GM19395 (cell line): ENCODE data around the gene FTO.
A peak's percentile ranks its signal among the peaks of the same experiment; 100 is the strongest.
"Not testable (repeated sequence)": the region's sequence is repeated elsewhere in the genome, so short reads cannot be mapped to it uniquely, and the experiment has no call there.

Source experiments
- ATAC-seq: cut with Tn5 transposase; IDR thresholded peaks from one replicate; pipeline ENCODE4 v1.9.1; 2021; ENCODE audit warnings: mild to moderate bottlenecking, moderate library complexity; ENCODE audit not compliant: unreplicated experiment

The FTO gene

GRCh38 chr16:53821487-53821886 lies 117.5 kb downstream of the FTO start:
- no peak for ATAC-seq

DNA sequence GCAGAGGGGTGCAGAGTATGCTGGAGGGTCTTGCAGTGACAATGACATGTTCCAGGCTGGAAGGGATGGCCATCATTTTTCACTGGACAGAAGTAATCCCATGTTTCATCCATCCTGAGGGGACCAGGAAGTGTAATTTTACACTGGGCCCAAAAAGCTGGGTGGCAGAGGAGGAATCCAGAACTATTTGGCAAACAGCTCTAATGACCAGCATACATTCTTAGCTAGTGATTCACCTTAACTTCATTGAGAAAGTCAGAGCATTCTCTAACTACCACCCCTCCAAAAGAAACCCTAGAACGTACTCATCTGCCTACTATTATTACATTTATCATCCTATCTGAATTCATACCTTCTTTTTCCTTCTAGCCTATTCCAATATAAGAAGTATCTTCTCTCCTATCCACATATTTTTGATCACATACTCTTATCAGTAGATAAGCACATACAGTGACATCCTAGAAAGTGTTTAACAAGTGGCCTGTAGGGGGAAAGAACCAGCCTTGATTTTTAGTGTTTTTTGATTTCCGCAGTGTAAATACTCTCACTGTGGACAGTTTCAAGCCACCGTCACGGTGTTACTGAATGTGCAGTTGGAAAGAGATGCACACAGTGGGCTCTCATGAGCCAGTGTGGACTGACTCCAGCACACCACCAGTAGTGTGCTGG lies 118.1 kb downstream of the FTO start:
- no peak for ATAC-seq

DNA sequence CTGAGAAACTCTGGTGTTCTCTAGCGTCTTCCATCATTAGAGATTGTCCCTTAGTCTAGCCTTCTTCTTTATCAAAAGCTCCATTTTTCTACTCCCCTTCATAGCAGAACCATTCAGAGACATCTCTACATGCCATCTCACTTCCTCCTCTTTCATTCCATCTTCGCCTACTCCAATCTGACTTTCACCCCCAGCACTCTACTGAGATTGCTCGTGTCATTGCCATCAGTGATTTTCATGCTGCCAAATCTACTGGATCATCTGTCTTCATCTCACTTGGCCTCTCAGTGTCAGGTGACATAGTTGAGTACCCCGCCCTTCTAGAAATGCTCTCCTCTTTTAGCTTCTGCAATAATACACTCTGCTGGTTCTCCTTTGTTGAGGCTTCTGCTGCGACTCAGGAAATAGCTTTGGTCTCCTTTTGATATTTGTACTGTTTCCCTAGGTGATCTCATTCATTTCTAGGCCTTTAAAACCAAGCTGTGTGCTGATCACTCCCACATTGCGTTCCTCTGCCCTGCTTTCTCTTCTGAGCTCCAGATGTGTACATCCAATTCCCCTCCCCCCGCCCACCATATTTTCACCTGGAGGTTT lies 119.1 kb downstream of the FTO start:
- ATAC-seq, result peak; percentile 83

GRCh38 chr16:53826658-53827057 lies 122.7 kb downstream of the FTO start:
- no peak for ATAC-seq

DNA sequence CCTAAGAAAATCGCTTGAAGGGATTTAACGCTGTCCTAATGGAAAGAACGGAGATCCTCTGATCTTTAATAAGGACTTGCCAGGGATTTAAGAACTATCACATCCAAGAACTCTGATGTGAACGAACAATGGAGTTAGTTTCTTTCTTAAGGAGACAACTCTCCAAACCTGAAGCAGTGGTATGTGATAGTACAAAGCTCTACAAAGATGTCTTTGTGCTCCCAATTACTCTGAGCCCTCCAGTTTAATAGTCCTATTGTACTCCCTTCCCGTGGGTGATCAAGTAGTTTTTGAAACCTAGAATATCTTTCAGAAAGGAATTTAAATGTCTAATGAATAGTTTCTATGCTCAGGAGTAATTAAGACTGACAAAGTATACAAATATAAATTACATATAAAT lies 123.8 kb downstream of the FTO start:
- ATAC-seq, result no peak

DNA sequence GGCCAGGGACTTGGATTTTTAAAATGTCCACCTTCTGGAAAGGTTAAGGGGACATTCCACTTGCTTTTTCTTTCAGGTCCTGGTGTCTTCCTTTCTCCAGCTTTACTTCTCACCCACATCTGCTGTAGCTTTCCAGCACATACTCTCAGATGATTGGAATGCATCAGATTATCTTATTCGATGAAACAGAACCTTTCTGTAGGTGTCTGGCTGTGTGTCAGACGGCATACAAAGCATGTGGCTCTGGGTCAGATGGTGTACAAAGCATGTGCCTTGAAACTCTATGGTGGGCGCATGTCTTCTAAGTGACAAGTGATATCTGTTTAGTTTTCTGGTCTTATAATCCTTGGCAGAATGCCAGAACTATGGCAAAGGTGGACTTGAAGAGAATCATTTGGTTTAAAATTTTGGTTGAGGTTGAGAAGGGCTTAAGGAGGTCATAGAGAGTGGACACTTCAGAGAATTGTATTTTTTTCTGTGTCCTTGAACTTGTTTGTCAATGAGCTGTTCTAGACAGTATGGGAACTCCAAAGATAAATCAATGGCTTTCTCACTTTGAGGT lies 125.3 kb downstream of the FTO start:
- ATAC-seq, result no peak

GRCh38 chr16:53832896-53833544 lies 129.1 kb downstream of the FTO start:
- no peak for ATAC-seq

DNA sequence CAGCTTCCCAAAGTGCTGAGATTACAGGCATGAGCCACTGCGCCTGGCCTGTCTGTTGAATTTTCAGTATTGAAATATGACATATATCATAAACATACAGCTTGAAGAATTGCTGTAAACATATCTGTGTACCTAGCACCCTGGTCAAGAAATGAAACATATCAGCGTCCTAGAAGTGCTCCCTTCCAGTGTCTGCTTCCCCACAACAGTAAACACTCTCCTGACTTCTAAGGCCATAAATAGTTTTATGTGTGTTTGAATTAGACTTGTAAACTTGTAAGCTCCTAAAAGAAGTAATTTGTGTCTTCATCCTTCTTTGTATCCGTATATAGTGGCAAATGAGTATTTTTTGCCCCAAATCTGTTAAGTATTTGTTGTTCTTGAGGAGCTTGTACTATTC lies 132.2 kb downstream of the FTO start:
- no peak for ATAC-seq

GRCh38 chr16:53836680-53837079 lies 132.7 kb downstream of the FTO start:
- no peak for ATAC-seq

GRCh38 chr16:53837426-53837825 lies 133.5 kb downstream of the FTO start:
- no peak for ATAC-seq

- no peak for ATAC-seq
These were observed 135.2 kb downstream of the FTO start for GRCh38 chr16:53839150-53839549.

GRCh38 chr16:53840456-53840855 lies 136.5 kb downstream of the FTO start:
- ATAC-seq, result peak; percentile 73

GRCh38 chr16:53841884-53842283 lies 137.9 kb downstream of the FTO start:
- no peak for ATAC-seq

GRCh38 chr16:53843084-53843483 lies 139.1 kb downstream of the FTO start:
- no peak for ATAC-seq

DNA sequence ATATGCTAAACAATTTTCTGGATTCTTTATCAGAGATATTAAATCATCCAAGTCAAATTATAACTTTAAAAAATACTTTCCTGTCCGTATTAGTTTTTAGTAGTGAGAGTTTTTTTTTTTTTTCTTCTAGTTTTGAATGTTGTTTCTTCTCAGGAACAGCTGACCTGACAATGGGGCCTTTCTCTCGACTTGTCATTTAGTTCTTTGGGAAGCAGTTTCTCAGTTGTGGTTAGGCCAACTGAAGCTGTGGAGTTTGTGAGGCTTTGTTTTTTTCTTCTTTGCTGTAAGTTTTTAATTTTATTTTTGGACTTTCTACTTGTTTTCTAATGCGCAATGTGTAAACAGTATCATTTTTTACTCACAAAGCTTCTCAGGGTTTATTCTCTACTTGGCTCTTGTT lies 140.8 kb downstream of the FTO start:
- no peak for ATAC-seq

DNA sequence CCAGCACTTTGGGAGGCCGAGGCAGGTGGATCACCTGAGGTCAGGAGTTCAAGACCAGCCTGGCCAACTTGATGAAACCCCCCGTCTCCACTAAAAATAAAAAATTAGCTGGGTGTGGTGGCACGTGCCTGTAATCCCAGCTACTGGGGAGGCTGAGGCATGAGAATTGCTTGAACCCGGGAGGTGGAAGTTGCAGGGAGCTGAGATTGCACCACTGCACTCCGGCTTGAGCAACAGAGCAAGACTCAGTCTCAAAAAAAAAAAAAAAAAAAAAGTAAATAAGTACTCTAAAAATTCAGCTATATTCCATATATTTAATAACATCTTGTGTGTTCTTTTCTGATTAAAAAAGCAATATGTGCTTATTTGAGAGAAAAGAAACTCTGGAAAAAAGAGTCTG lies 142.6 kb downstream of the FTO start:
- ATAC-seq, result not testable (repeated sequence)

- ATAC-seq, result no peak
These were observed 143.0 kb downstream of the FTO start for GRCh38 chr16:53846971-53847370.

GRCh38 chr16:53848277-53848942 lies 144.5 kb downstream of the FTO start:
- ATAC-seq, result no peak

GRCh38 chr16:53848950-53849349 lies 145.0 kb downstream of the FTO start:
- ATAC-seq, result no peak

DNA sequence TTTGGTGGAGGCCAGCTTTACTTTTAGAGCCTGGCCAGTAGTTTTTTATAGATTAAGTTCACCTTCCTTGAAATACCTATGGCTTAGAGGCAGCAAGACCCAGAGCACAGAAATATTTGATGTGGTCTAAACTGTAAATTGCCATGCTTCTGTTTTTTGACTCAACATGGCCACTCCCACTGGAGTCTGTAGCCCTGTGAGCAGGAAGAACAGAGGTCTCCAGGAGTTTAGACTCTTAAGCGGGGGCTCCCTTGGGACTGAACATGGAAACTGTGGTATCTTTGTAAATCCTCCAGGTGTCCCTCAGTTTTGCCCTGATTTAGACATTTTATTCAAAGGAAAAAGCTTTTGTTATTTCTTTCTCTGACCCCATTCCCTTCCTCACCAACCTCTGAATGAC lies 145.6 kb downstream of the FTO start:
- no peak for ATAC-seq

DNA sequence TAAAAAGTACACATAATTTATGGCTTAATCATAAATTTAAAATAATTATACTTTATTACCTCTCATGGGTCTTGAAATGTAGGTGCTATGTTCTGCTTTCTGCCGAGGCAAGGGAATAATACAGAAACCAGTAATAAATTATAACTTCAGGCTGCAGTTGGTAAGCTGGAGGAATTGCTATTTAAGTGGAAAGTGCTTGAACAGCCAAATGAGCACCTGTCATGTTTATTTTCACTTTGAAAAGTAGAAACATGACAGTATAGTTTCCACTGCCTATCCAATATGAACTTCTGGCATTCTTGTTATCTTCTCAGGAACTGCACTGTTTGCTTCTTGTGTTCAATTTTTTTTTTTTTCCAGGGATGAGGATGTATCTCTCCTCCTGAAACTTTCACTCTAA lies 146.0 kb downstream of the FTO start:
- ATAC-seq, result no peak

DNA sequence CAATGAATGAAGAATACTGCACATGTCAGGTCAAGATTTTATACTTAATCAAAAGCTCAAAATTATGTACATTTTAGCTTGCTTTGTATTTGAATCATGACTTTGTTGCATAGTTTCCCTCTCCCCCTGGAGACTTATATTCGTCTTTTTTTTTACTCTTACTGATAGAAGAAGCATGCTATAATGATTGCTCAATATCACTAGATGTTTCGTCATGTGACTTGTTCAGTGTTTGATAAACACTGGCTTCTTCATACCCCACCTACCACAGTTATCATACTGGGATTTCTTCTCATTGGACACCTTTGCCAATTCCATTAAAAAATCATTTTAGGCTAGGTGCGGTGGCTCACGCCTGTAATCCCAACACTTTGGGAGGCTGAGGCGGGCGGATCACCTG lies 148.7 kb downstream of the FTO start:
- ATAC-seq, result no peak
